Right renal pelvis (tissue), 4 donors: ENCODE results near the gene WFDC8. TPM values are rescaled to one million over a fixed set of nuclear protein-coding genes. Genes with fewer than 3 reads are reported as not detected.

Experiments
- DNase-seq, 4 donors: peaks; one replicate each; pipeline ENCODE4 v3.0.0-alpha.2; 2013; ENCODE audit warnings: low read depth in 4 of 4, low spot score in 3 of 4, missing footprints in 1 of 4
- polyA plus RNA-seq, 4 donors: library from polyadenylated mRNA; unstranded; fragments of 120-200 nt; gene quantifications; one replicate each; pipeline ENCODE4 v1.2.1, GENCODE V29; 2013; ENCODE audit not compliant: insufficient read length in 4 of 4

Gene WFDC8
- polyA plus RNA-seq, 4 donors: 0.05 to 0.18 TPM; not detected in 2

DNA sequence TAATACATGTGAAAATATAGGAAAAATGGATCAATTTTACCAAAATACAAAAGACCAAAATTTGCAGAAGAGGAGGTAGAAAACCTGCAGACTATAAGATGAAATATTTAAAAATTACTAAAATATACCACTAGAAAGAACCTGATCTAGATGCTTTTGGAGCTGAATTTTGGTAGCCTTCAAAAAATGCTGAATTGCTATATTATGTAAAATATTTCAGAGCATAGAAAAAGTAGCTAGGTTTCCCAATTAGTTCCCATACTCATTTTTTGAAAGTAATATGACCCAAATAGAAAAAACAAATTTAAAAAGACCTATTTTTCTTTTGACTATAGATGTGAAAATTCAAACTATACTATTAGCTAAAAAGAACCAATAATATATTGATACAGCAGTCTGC, 28.3 kb downstream of the WFDC8 start:
- DNase-seq: no peak

DNA sequence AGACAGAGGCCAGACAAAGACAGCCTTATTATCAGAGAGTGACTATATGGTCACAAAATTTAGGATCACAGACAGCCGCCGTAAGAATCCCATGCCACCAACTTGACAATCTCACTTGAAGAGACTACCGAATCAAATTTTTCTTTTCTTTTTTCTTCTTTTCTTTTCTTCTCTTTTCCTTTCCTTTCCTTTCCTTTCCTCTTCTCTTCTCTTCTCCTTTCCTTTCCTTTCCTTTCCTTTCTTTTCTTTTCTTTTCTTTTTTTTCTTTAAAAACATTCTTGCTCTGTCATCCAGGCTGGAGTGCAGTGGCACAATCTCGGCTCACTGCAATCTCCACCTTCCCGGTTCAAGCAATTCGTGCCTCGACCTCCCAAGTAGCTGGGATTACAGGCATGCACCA, 30.7 kb downstream of the WFDC8 start:
- DNase-seq: no peak

DNA sequence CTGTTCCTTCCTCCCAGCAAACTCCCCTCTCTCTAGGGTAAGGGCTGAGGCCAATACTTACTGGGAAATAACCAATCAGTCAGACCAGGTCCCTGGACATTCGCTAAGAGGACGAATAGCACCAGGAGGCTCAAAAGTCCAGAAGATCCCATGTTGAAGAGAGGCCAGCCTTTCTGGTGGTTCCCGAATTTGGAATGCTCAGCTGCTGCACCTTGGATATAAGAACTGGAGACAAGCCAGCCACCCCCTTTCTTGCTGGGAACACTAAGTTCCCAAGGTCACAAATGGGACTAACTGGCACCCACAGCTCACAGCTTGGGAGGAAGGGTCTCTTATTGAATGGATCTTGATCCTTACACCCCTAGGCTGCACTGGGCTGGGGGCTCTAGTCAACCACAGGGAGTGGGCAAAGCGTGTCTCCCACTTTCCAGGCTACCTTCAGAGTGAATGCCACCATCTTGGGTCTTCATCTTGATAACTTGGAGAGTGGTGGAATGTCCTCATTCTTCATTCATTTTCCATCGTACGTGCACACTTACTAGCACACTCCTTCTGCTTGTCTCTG, 31.8 kb downstream of the WFDC8 start, which contains the start of gene EPPIN:
Gene EPPIN, minus strand, starts transcription at position 196 of the 565 bp plus-strand sequence. Its CDS starts 44 bp downstream, at position 152.
- DNase-seq: no peak

DNA sequence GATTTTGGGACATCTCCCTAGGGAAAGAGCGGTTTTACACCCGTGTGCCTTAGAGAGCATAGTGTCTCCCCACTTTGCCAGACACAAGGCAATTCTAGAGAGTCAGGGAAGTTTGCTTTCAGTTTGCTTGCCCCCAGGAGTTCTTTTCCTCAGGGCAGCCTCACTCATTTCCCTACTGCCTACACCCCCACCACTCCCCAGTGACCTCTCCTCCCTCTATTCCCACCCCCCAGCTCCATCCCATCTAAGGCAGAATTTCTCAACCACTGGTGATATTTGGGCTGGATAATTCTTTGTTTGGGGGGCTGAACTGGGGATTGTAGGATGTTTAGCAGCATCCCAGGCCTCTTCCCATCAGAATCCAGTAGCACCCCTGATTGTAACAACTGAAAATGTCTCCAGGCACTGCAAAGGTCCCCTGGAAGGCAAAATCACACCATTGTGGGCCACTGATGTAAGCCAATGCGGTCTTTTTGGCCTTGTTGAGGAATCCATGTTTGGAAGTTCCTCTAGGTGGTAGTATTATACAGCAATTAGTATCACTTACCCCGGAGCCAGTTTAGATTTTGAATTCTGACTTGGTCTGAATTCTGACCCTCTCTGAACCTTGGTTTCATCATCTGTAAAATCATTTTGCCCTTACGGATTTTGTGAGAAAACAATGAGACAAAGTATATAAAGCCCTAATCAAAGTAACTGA, 33.2 kb downstream of the WFDC8 start:
- DNase-seq: no peak

DNA sequence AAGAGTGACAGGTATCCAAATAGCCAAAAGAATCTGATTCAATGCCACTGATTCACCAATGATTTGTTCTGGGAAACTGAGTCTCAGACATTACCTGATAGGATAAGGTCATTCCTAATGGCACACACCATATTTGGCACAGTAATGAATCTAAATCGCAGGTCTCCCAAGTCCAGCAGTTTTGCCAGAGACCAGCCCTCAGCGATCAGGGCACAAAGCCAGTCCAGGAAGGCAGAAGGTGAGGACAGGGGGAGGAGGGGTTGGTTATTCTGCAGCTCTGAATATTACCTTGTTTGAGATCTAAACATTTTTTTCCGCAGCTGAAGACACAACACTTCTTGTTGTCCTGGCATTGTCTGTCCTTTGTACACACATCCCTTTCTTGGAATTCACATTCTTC, 33.7 kb downstream of the WFDC8 start:
- no peak for DNase-seq

DNA sequence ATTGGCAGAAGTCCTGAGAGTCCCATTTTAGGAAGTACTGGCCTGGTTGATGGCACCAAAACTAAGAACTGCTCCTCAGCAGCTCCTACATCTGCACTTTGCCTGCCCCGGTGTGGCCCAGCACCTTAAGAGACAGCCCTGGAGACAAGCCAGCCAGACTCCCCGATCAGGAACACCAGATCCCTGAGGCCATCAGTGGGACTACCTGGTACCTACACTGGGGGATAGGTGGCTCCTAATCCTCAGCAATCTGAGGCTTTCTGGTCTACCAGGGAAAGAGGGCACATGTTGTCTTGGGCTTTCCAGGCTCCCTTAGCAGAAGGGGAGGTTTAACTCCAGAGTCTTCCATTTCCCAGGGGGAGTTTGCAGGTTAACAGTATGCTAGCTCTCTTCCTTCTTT, 39.7 kb downstream of the WFDC8 start, which contains the start of gene WFDC6:
Gene WFDC6, minus strand, starts transcription at position 101 of the 400 bp plus-strand sequence. Its CDS starts 75 bp downstream, at position 26.
- no peak for DNase-seq

DNA sequence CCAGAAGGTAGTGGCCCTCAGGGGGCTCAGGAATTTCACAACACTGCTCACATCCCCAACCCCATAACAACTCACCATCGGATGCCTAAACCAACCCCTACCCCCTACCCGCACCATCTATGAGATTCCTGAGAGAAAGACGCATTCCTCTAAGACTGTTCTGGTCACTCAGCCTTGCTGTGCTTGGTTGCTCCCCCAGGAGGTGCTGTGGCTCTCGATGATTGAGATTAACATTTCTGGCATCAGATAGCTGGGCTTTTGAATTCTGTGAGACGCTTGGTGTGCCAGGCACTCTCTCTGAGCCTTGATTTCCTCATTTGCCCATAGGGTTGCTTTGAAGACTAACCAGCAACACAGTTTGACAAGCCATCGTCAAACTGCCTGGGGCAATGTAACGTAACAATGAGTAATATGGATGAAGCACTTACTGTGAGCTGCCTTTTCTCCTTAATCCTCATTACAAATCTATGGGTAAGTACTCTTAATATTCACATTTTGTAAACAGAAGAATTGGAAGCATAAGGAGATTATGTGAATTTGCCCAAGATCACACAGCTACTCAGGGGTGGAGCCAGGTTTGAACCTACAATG, 40.8 kb downstream of the WFDC8 start:
- no peak for DNase-seq

DNA sequence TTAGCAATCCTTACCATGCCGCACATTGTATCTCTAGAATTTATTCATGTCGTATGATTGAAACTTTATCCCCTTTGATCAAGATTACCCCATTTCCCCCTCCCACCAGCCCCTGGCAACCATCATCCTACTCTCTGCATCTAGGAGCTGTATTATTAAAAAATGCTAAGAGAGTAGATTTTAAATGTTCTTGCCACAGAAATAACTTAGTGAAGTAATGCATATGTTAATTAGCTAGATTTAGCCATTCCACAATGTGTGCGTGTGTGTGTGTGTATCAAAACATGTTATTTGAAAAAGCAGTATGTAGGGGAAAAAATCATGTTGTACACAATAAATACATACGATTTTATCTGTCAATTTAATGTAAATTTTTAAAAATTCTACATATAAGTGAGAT, 51.8 kb downstream of the WFDC8 start:
- no peak for DNase-seq

DNA sequence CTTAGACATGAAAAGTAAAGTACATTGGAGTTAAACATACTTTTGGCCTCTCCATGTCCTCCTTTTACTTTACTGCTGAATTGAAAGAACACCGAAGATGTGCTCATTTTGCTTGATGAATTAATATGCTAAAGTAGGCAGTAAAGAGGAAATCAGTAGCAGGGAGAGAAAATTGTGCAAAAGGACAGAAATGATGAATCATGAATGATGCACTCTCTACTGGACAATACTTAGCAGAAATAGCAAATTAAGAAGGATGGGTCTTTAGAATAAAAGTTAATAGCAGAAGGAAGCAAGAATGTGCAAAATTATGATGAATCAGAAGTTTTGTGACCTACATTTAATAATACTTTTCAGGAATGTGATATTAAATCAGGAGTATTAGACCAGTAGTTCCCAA, 55.3 kb downstream of the WFDC8 start:
- no peak for DNase-seq

DNA sequence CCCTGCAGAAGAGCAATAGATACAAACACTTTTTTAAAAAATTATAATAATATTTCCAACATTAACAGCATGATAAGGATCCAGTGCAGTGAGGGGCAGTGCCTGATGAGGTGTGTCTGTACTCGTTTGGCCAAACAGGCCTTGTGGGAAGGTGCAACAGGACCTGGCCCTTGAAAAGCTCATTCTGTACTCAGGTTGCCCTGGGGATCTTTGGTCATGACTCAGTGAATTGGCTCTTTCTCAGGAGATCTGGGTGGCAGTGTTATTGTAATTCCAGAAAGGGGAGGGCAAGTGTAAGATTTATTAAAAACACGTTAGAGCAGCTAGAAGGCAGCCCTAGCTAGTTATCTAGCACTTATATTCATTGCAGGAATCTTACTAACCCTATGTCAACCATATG, 60.8 kb downstream of the WFDC8 start:
- peak in 2 of 4 donors; percentile 12 to 24 for DNase-seq

DNA sequence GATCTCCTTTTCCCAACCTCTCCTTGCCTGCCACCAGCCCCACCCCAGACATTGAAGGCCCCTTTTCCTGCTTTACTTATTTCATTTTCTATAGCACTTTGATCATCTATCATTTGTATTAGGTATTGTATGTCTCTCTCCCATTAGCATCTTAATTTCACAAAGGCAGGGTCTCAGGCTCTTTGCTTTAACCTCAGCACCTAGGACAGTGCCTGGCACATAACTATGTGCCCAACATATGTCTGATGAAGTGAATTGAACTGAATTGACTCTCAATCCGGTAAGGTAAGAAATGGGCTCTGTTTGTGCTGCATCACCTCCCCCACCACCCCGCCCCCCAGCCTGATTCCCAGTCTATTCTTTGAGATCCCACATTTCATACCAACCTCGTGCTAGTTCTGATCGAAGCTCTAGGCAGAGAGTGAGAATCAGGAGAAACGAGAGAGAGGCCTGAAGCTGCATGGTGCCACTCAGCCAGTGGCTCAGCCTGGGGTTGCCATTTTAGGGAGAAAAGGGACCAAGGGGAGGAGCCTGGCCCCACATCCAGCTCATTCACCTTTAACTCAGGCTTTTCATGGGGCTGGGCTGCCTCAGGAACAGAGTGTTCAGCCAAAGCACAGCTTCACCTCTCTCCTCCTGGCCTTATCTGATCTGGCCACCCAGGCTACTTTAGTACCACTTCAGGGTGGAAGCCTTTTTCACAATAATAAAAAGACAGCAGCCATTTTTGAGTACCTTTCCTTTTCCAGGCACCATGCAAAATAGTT, 63.8 kb downstream of the WFDC8 start, which contains the start of gene SPINT3:
Gene SPINT3, minus strand, starts transcription at position 476 of the 767 bp plus-strand sequence. Its CDS starts 14 bp downstream, at position 462.
- DNase-seq: no peak

DNA sequence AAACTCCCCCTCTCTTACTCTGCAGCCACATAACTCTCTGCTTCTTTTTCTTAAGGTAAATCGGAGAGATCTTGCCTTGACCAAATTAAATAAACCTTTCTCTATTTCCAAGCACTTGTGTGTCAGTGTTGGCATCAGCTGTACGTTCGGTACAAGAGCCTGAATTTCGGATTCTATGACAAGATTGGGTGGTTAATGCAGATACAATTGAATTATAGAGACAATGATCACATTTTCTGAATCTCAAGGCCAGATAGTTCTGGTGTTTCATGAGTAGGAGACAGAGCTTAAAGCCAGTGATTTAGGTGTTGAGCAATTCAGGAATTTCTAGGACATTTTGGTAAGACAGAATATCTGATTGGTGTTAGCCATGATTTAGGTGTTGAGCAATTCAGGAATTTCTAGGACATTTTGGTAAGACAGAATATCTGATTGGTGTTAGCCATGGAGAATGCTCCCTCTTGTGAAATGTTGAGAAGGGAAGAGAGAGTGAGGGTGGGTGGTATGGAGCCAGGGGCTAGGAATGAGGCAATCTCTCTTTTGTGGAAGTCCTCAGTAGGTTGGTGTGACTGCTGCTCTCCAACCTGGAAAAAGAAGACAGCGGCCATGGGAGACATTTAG, 68.7 kb downstream of the WFDC8 start:
- DNase-seq: no peak

DNA sequence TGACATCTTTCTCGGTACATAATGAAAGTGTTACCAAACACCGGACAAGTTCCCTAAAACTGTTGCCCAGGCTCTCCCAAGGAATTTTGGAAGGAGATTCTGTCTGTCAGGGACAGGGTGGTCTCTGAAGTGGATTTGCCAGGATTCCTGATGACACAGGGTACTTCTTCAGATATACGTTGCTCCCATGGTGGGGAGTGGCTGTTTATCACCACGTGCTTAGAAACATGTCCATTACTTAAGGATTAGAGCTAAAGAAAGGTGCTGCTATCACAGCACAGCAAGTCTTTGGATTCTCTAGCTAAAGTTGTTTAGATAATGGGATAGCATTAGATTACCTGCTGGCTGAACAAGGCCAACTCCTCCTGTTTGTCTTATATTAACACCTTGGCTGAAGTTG, 70.0 kb downstream of the WFDC8 start:
- DNase-seq: no peak

DNA sequence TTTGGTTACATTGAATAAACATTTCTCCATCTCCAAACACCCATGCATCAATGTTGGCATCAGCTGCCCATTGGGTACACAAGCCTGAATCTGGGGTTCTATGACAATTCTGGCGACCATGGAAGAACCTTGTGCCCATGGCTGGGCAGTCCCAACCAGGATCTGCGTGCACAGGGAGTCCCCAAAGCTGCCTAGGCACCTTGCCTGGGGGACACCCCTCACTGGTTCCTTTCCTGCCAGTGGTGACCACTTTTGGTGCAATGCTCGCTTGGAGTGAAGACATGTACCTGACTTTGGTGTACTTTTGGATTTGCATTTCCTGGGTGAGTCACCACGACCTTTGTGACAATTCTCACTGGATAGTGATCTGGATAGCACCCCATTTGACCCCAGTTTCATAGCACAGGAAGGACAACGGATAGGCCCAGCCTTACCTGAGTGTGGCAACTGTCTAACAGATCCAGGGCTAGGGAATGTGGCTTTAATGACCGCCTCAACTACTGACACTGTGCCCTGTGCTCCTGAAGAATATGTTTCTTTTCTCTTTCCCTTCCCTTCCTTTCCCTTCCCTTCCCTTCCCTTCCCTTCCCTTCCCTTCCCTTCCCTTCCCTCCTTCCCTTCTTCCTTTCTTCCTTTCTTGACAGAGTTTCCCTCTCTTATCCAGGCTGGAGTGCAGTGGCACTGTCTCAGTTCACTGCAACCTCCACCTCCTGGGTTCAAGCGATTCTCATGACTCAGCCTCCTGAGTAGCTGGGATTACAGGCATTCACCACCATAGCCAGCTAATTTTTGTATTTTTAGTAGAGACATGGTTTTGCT, 70.8 kb downstream of the WFDC8 start:
- DNase-seq: no peak

DNA sequence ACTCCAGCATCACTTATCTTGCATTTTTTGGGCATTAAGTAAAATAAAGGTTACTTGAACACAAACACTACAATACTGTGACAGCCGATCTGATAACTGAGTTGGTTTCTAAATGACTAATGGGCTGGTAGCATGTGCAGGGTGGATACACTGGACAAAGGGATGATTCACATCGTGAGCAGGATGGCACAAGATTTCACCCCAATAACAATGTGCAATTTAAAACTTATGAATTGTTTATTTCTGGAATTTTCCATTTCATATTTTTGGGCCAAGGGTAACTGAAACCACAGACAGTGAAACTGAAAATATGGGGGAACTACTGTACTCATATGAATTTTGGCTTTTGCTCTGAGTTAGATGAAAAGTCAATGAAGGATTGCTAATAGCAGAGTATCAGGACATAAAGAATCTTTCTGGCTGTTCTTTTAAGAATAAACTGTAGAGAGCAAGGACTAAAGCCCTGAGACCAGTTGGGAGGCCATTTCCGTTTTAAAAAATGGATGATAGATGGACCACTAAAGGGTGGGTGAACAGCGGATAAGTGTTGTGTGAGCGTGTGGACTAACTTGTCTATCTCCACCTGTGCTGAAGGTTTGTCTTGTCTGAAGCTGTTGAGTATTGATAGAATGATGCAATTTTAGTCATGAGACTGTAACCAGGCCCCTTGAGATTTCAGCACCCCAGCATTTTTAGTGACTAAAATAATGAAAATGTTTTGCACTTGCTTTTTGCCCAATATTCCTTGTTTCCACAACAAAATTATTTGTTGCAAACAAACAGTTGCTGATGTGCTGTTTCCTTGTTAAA, 71.9 kb downstream of the WFDC8 start:
- DNase-seq: no peak

DNA sequence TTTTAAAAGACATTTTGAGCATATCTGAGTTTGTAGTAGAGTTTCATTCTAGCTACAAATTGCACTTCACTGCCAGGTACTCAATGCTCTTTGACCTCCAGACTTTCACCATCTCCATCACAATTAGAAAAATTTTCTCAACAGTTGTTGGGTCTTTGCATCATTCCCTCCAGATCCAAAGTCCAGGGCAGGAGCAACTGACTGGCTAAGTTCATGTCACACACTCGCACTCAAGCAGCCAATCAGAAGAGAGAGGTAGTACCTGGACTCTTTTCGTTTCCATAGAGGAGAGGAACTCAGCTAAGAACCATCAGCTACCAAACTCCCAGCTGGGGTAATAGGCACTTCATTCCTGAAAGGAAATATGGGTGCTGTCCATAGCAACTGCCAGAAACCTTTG, 72.7 kb downstream of the WFDC8 start:
- no peak for DNase-seq

DNA sequence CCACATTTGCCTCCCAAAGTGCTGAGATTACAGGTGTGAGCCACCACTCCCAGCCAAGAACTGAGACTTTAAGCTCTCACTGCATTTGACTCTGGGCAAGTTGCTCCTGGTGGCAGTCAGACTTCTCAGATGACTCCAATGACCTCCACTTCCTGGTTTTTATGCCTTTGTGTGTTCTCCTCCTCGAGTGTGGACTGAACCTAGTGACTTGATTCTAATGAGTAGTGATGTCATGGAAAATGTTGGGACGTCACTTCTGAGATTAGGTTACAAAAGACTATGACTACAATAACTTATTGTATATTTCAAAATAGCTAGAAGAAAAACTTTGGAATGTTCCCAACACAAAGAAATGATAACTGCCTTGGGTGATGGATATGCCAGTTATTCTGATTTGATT, 75.7 kb downstream of the WFDC8 start:
- no peak for DNase-seq

DNA sequence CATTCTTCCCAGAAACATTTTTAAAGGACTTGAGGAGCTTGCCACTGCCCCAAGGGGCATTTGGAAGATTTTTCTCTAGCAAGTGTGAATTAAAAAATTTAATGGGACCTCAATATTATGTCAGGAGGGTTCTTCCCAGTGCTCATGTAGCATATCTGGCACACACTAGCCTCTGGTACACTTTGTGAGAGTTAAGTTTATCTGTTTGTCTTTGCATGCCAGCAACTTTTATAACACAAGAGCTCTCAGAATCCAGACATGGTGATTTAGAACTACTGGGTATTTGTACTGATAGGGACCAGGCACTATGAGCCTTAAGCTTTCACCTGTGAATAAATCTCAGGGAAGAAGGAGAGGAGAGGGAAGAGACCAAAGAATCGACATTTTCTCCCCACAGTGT, 76.5 kb downstream of the WFDC8 start:
- no peak for DNase-seq
